NCI-H1048 (cell line): ENCODE data around the gene STX4.

Experiments used
- DNase-seq: peaks from one replicate; lab custom pipeline; 2025; lab: John Stamatoyannopoulos, UW

STX4 gene

DNA sequence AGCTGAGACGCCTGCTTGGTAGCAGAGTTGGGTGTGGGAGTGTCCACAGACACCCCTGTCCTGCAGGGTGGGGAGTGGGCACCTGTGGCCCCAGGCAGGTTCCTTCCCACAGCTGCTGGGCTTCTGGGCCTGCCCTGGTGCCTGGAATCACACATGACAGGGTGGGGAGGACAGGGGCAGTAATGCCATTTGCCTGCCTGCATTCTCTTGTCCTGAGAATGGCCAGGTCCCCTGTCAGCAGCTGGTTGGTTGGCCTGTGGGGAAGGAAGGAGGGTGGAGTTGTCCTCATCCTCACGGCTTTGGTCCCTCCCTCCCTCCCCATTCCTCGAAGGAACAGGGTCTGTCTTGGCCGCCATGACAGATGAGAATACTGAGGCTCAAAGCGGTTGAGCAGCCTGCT lies 50.2 kb downstream of the STX4 start:
- no peak for DNase-seq

DNA sequence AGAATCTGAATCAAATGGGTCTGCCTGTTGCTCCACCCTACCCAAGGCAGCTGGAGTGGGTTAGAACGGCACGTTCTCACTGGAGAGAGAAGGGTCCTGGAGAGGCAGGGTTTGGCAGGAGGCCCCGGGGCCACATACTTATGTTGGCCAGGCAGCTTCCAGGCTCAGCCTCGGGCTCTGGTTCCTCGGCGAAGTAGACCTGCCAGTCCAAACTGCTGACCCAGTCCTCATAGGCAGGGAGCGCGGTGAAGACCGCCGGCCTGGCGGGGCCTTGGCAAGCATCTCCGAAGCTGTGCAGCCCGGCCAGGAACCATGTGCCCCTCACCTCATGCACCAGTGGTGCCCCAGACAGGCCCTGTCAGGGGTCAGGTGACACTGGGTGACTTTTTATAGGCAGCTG lies 50.6 kb downstream of the STX4 start:
- DNase-seq, result no peak

DNA sequence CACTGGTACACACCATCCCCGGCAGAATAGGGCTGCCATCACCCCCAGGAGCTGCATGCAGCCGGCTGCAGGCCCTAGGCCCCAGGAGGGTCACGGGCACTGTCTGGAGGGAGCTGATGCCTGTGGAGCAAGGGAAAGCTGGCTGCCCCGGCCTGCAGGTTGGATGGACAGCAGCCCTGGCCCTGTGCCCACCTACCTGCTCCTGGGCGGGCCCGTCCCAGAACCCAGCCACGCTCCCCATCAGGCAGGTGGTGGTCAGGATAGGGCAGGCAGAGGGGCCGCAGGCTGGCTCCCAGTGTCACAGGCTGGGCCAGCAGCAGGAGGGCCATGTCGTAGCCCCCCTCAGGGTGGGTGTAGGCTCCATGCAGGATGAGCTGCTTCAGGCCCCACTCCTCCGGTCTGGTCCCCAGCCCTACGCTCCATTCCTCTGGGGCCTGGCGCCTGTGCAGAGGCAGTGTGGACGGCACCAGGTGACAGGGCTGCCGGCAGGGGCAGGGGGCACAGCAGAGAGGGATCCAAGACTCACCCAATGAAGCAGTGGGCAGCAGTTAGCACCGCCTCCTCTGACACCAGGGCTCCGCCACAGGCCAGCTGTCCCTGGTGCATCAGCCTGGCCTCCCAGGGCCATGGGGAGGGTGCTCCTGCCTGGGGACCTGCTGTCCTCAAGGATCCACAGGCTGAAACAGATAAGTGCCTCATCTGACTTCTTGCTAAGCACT lies 51.4 kb downstream of the STX4 start:
- DNase-seq, result no peak

DNA sequence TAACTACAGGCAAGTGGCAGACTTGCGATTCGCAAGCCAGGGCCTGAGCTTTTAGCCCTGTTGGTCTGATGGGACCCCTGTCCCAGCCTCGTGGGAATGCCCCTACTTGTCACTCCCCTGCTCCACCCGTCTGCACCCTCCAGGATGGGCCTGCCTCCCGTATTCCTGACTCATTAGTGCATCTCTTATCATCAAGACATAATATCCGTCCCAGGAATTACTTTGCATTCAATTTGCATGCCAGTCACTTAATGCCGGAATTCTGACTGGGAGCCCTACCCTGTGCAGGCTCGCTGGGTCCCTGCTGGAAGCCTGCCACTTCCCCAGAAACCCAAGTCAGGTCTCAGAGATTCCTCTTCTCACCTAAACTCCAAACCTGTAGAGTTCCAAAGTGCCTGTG lies 52.1 kb downstream of the STX4 start:
- peak; percentile 35 for DNase-seq

DNA sequence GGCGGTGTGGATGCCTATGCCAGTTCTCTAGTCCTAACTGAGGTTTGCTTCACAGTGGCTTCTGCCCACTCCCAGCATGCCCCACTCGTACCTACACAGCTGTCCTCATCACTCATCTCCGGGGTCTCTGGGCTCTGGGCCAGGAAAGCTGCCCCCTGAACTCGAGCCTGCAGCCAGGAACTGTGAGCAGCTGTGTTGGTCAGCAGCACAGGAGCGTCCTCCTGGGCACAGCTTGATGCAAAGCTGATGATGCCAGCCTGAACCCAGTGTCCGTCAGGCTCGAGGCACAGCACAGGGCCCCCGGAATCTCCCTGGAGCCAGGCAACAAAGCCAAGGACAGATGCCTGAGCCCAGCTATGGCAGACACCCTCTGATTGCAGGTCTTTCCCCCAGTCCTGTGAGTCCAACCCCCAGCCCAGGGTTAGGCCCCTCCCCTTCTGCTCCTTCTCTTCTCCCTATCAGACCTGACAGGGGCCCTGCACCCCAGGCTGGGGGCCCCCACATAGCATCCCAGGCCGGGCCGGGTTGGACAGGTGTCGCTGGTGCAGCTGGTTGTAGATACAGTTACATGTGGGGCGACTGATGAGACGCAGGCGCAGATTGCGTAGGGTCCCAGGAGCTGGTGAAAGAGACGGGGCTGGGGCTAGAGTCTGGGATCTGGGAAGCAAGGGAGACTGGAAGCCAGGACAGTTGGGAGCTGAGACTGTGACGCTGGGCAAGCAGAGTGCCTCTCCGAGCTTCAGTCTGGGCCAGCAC lies 52.7 kb downstream of the STX4 start:
- DNase-seq, result no peak

DNA sequence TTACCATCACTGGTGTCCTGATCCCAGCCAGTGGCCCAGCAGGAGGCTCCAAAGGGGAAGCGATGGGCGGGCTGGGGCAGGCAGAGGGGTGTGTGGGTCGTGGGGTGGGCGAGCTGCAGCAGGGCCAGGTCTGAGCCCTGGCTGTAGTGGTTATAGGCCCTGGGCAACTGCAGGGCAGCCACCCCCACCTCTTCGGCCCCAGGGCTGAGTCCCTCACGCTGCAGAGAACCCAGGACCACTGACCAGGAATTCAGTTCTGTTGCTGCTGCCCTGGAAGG lies 53.2 kb downstream of the STX4 start:
- no peak for DNase-seq

DNA sequence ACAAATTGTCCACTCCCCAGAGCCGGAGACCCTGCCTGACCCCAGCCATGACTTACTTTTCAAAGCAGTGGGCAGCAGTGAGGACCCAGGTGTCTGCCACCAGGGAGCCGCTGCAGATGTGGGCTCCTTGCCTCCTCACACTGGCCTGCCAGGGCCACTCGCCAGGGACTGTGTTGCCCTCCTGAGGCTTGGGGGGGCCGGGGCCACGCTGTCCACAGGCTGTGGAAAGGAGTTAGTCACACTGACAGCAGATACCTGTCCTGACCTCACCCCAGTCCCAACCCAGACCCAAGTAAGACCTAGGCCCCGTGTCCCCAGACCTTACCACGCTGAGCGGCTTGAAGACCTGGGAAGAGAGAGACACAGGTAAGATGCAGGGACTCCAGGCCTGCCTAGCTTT lies 54.1 kb downstream of the STX4 start:
- DNase-seq, result no peak

DNA sequence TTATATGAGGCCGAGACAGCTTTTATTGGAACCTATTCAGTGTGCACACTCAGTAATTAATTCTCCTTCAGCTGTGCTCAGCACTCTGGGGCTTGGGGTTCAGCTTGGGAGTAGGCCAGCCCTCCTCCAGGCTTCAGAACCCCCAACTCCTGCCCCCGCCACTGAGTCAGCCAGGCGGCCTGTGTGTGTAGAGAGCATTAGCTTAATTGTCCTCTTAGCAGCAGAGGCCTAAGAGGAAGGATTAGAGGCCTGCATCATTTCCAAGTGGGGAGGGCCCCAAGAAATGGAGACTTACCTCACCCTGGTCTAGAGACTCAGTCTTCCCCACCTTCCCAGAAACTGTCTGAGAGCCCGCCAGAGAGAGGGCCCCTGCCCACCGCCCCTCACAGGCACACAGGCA lies 54.6 kb downstream of the STX4 start:
- DNase-seq, result no peak

DNA sequence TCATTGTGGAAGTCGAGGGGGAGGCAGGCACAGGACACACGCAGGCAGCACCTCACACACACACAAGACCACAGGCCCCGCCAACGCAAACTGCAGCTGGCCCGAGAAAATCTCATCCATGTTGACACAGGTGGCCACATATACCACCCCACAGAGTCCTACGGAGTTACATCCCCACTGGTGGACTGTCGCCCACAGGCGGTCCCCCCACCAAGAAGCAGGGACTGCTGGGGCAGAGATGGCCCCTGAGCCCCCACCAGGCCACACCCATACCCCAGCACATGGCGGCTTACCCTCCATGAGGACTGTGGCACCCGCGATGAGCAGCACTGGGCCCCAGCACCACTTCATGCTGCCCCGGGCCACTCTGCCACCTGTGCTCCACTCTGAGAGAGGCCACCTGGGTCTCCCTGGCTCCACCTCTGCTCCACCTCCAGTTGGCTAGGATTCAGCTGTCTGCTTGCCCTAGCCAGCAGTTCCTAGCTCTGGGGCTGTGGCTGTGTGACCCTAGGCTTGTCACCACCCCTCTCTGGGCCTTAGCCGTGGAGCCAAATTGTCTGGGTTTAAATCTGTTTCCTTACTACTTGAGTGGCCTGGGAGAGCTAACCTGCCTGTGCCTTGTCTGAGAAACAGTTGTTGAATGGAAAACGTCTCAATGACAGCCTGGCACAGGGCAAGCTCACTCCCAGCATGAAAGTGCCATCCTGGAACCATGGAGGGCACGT lies 55.3 kb downstream of the STX4 start, which contains the start of gene PRSS53:
PRSS53 (minus strand) TSS at position 485 of the 725 bp plus-strand sequence; CDS start at position 351, 134 bp downstream.
- DNase-seq, result no peak

DNA sequence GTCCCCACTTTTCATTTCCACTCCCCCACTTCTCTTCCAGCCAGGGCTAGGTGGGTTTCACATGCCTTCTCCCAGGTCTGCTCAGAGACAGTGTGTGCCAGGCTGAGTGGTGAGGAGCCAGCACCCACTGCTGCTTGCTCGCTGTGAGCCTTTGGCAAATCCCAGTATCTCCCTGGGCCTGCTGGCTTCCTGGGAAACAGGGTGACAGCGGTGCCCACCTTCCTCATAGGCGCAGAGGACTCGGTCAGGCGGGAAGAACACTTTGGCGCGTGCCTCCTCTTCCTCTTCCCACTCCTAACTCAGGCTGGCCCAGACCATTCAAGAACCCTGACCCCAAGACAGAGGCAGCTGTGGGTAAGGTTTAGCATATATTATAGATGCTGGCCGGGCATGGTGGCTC lies 55.8 kb downstream of the STX4 start:
- no peak for DNase-seq
